ENCODE data around the gene GAL3ST3. TPM values are rescaled to one million over a fixed set of nuclear protein-coding genes. Genes with fewer than 3 reads are reported as not detected.

Gene GAL3ST3
- total and polyA plus RNA-seq, 2 of the 8 experiments (the other 6 are each of a cell fraction or from before 2014, with no cell fraction given) = 21.1 to 21.4 TPM

DNA sequence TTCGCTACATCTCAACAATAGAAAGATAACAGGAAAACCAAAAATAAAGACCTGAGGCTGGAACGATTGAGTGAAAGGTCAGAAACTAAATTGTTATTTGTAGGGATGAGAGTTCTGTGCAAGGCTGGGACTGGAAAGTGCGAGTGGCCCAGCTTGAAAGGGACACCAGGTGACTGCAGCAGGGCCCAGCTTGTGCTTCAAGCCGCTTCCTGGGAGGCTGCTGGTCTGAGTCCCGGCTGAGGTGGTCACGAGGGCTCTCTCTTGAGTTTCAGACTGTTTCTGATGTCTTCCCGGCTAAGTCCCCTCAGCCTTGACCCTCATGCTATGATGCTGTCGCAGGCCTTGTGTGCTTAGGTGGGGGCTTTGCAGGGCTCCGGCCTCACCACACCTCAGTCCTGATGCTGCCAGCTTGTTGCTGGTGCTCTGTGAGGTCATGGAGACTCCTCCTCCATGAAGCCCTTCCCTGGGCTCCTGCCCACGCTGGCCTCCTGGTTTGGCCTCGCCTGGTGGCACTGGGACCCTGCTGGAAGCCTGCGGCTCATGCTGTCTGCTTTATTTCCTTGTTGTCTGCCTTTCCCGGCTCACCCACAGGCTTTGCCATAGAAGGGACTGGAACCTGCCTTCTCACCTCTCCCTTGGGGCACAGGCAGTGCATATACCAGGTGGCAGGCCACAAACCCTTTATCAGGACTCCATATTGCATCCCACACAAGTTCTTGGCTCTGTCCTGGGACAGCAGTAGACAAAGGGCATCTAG lies 42.6 kb downstream of the GAL3ST3 start:
- CTCF ChIA-PET (ENCODE audit: partially characterized antibody) = interaction anchor here (0.6 to 2.0 kb wide), 2 partner anchors 16 to 322 kb away, joined by 3 to 9 read pairs; no protein-coding TSS in a partner anchor
- POLR2A ChIA-PET (ENCODE audit: partially characterized antibody) = interaction anchor here (1.0 to 1.8 kb wide), 2 partner anchors 44 to 46 kb away, joined by 3 to 7 read pairs; no protein-coding TSS in a partner anchor
- no peak for FAIRE-seq
- TF ChIP-seq, protein P1, sequence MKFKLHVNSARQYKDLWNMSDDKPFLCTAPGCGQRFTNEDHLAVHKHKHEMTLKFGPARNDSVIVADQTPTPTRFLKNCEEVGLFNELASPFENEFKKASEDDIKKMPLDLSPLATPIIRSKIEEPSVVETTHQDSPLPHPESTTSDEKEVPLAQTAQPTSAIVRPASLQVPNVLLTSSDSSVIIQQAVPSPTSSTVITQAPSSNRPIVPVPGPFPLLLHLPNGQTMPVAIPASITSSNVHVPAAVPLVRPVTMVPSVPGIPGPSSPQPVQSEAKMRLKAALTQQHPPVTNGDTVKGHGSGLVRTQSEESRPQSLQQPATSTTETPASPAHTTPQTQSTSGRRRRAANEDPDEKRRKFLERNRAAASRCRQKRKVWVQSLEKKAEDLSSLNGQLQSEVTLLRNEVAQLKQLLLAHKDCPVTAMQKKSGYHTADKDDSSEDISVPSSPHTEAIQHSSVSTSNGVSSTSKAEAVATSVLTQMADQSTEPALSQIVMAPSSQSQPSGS (IDR thresholded peaks at IDR 0.05; ENCODE audit: low read length) = no peak
- no peak for TF ChIP-seq MAFK (IDR thresholded peaks at IDR 0.05; ENCODE audit: low read depth, low read length)
- TF ChIP-seq SRF (IDR thresholded peaks at IDR 0.05; ENCODE audit: low read depth, low read length) = no peak
- TF ChIP-seq, protein P2, sequence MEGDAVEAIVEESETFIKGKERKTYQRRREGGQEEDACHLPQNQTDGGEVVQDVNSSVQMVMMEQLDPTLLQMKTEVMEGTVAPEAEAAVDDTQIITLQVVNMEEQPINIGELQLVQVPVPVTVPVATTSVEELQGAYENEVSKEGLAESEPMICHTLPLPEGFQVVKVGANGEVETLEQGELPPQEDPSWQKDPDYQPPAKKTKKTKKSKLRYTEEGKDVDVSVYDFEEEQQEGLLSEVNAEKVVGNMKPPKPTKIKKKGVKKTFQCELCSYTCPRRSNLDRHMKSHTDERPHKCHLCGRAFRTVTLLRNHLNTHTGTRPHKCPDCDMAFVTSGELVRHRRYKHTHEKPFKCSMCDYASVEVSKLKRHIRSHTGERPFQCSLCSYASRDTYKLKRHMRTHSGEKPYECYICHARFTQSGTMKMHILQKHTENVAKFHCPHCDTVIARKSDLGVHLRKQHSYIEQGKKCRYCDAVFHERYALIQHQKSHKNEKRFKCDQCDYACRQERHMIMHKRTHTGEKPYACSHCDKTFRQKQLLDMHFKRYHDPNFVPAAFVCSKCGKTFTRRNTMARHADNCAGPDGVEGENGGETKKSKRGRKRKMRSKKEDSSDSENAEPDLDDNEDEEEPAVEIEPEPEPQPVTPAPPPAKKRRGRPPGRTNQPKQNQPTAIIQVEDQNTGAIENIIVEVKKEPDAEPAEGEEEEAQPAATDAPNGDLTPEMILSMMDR (IDR thresholded peaks at IDR 0.05; ENCODE audit: control extremely low read depth in 1 of 3, insufficient read depth in 1 of 3, low read depth in 1 of 3, low read length in 3 of 3) = no peak
- TF ChIP-seq RAD21 (IDR thresholded peaks at IDR 0.05 in 1 of 2, conservative IDR thresholded peaks at IDR 0.05 in 1 of 2; ENCODE audit: low read depth in 2 of 2, low read length in 2 of 2) = no peak
- no peak for TF ChIP-seq ZNF274 (IDR thresholded peaks at IDR 0.05; ENCODE audit: borderline replicate concordance, extremely low read depth, low read length)

More for the DNA sequence above, 42.6 kb downstream of the GAL3ST3 start:
- no peak overlapping the region for H3K27ac ChIP-seq (ENCODE audit: low read depth, low read length)
- no peak overlapping the region for H2AFZ ChIP-seq (ENCODE audit: low read length)
- no peak overlapping the region for H3K56ac ChIP-seq (replicated peaks; ENCODE audit: insufficient read length, low read depth, low read length)
- no peaks in the 10 kb centered on the region for H3K9me3 ChIP-seq (ENCODE audit: insufficient read depth in 2 of 2, low read depth in 1 of 2, low read length in 1 of 2)
- no peak overlapping the region for H4K5ac ChIP-seq (ENCODE audit: insufficient read length, low read depth, low read length)
- 0 out of 2 replicates have a peak overlapping the region, but pooled peaks have one; percentile 18 for H2BK15ac ChIP-seq (ENCODE audit: low read length)
- H3K4ac ChIP-seq (replicated peaks; ENCODE audit: insufficient read length, low read depth, low read length) = peak overlapping the region; percentile 76
- H2BK120ac ChIP-seq (replicated peaks; ENCODE audit: low read depth, low read length) = no peak overlapping the region
- H3K36me3 ChIP-seq (ENCODE audit: control insufficient read depth in 2 of 4, insufficient read depth in 4 of 4, low read length in 3 of 4) = peaks cover 0 to 10% (median 4%) of the 10 kb centered on the region in 4 experiments; a peak in 5 of 8 replicates
- no peak overlapping the region for H2AK5ac ChIP-seq (ENCODE audit: low read depth, low read length)
- H3K4me3 ChIP-seq (ENCODE audit: extremely low read depth in 1 of 4, insufficient read depth in 2 of 4, low read depth in 3 of 4, low read length in 4 of 4) = no peak overlapping the region
- no peak overlapping the region for H3K18ac ChIP-seq (ENCODE audit: extremely low read depth, low read length)
- H3K79me2 ChIP-seq (ENCODE audit: control insufficient read depth in 1 of 2, insufficient read depth in 2 of 2, low read length in 2 of 2) = peaks cover 0 to 15% of the 10 kb centered on the region in 2 experiments; a peak in 2 of 4 replicates
- no peak overlapping the region for H3K9ac ChIP-seq (replicated peaks in 1 of 4; ENCODE audit: extremely low read depth in 1 of 4, low read depth in 3 of 4, low read length in 3 of 4)
- peaks cover 0 to 17% (median 6%) of the 10 kb centered on the region in 4 experiments; a peak in 5 of 7 replicates for H3K4me1 ChIP-seq (replicated peaks in 1 of 4; ENCODE audit: control insufficient read depth in 3 of 4, insufficient read depth in 4 of 4, low read length in 3 of 4)
- 89% methylated on average over 13 of the region's 13 CpGs; no CpG with 5 or more reads in 1 of the 2 experiments for WGBS, 2 experiments (ENCODE audit: extremely low coverage in 1 of 2, insufficient coverage in 1 of 2, insufficient read length in 1 of 2, insufficient replicate concordance in 2 of 2, low coverage in 1 of 2, low lambda C conversion rate in 2 of 2, missing lambda C conversion rate in 1 of 2)
- no peak overlapping the region for H2BK20ac ChIP-seq (ENCODE audit: low read length)
- no peak overlapping the region for H4K91ac ChIP-seq (replicated peaks; ENCODE audit: insufficient read length, low read length)
- peaks cover 0 to 4% of the 10 kb centered on the region in 2 experiments for H4K20me1 ChIP-seq (replicated peaks in 1 of 2; ENCODE audit: control insufficient read depth in 1 of 2, insufficient read depth in 2 of 2, low read length in 2 of 2)
- no peak overlapping the region for H3K4me2 ChIP-seq (ENCODE audit: insufficient read depth in 1 of 2, low read depth in 2 of 2, low read length in 2 of 2)
- 0 out of 2 replicates have a peak, but pooled peaks cover 2% of the 10 kb centered on the region for H3K23me2 ChIP-seq (ENCODE audit: low read depth, low read length)
- H3K14ac ChIP-seq (ENCODE audit: insufficient read length) = no peak overlapping the region
- H3K79me1 ChIP-seq (ENCODE audit: low read depth, low read length) = peaks cover 8% of the 10 kb centered on the region
- DNase-seq (ENCODE audit: low read depth in 1 of 2, low spot score in 2 of 2) = no peak
- H4K8ac ChIP-seq (ENCODE audit: extremely low read depth, insufficient read depth, low read length) = peak overlapping the region; percentile 32; the same call in 1 of the 2 replicates
- H3K23ac ChIP-seq (ENCODE audit: insufficient read length) = no peak overlapping the region
- peak overlapping the region; percentile 71; the same call in 1 of the 2 replicates for H2BK12ac ChIP-seq (ENCODE audit: low read depth, low read length)
- peak overlapping the region; percentile 49 for H2BK5ac ChIP-seq (ENCODE audit: low read depth, low read length)
- H3K27me3 ChIP-seq (replicated peaks in 1 of 4; ENCODE audit: control insufficient read depth in 3 of 4, extremely low read depth in 1 of 4, insufficient read depth in 3 of 4, low read length in 3 of 4) = peaks cover 2 to 8% (median 6%) of the 10 kb centered on the region in 4 experiments

All from H1 (cell line).